SU-DHL-6 (cell line): ENCODE results near the gene TNRC6B.
"Not testable (repeated sequence)": the region's sequence is repeated elsewhere in the genome, so short reads cannot be mapped to it uniquely, and the experiment has no call there.

Experiments
- H2AFZ ChIP-seq: fragments of 200-600 bp; sonication (generic); 2 replicates; pipeline ENCODE4 v1.6.1; 2014; ENCODE audit warnings: low read depth, mild to moderate bottlenecking, moderate library complexity, mixed read lengths, antibody characterized with exemption, low read length; ENCODE audit not compliant: severe bottlenecking
- H3F3A ChIP-seq: fragments of 200-600 bp; shearing (Covaris generic); 2 replicates; pipeline ENCODE4 v1.6.0; 2016; ENCODE audit warnings: antibody characterized with exemption, mild to moderate bottlenecking; ENCODE audit not compliant: insufficient read depth
- H3K27ac ChIP-seq: fragments of 200-600 bp; sonication (generic); 2 replicates; pipeline ENCODE4 v1.5.1; 2016; ENCODE audit warnings: low read depth, mild to moderate bottlenecking, low read length, moderate library complexity, mixed read lengths
- H3K27me3 ChIP-seq: fragments of 200-600 bp; sonication (generic), shearing (Covaris generic); 2 replicates; pipeline ENCODE4 v1.6.0; 2014; ENCODE audit warnings: mild to moderate bottlenecking, low read length
- H3K36me3 ChIP-seq: fragments of 200-600 bp; sonication (generic); 2 replicates; pipeline ENCODE4 v1.6.1; 2014; ENCODE audit warnings: mild to moderate bottlenecking, low read length, mixed read lengths
- H3K4me2 ChIP-seq: fragments of 300-600, 200-600 bp; shearing (Covaris generic), sonication (generic); 2 replicates; pipeline ENCODE4 v1.6.0; 2014; ENCODE audit warnings: low read length, low read depth, mild to moderate bottlenecking; ENCODE audit not compliant: poor library complexity, severe bottlenecking
- H3K4me3 ChIP-seq: fragments of 200-600 bp; sonication (generic); 2 replicates; pipeline ENCODE4 v1.5.1; 2014; ENCODE audit warnings: antibody characterized with exemption, low read length, mild to moderate bottlenecking, mixed read lengths; ENCODE audit not compliant: insufficient read depth, poor library complexity, severe bottlenecking
- H3K79me2 ChIP-seq: fragments of 200-600 bp; sonication (generic); 2 replicates; pipeline ENCODE4 v1.6.1; 2014; ENCODE audit warnings: mild to moderate bottlenecking, low read length, moderate library complexity; ENCODE audit not compliant: insufficient read depth
- H3K9ac ChIP-seq: fragments of 200-600 bp; sonication (generic); 2 replicates; pipeline ENCODE4 v1.7.0; 2014; ENCODE audit warnings: mild to moderate bottlenecking, low read length
- H3K9me2 ChIP-seq: fragments of 200-600 bp; sonication (generic); replicated peaks from 2 replicates; pipeline ENCODE4 v1.6.1; 2014; ENCODE audit warnings: low read length; ENCODE audit not compliant: insufficient read depth
- H3K9me3 ChIP-seq: fragments of 200-600 bp; sonication (generic); 2 replicates; pipeline ENCODE4 v1.6.1; 2014; ENCODE audit warnings: low read length, mixed read lengths; ENCODE audit not compliant: insufficient read depth
- H4K20me1 ChIP-seq: fragments of 200-600 bp; sonication (generic); 2 replicates; pipeline ENCODE4 v1.6.1; 2014; ENCODE audit warnings: low read depth, mild to moderate bottlenecking, antibody characterized with exemption, low read length, moderate library complexity, mixed read lengths
- CTCF ChIP-seq: fragments of 200-600 bp; sonication (generic); IDR thresholded peaks from one replicate; pipeline ENCODE4 v1.5.1; 2017; ENCODE audit warnings: antibody characterized with exemption, mild to moderate bottlenecking, low read length, moderate library complexity; ENCODE audit not compliant: insufficient read depth, poor library complexity, severe bottlenecking
- EZH2phosphoT487 ChIP-seq: fragments of 200-600 bp; sonication (generic), shearing (Covaris generic); conservative IDR thresholded peaks from 2 replicates; pipeline ENCODE4 v1.6.1; 2018; ENCODE audit warnings: mild to moderate bottlenecking, antibody characterized with exemption, low read length, moderate library complexity, mixed read lengths

The TNRC6B gene

GRCh38 chr22:40153705-40154104 is 24.0 kb upstream of the TNRC6B start:
- H3K9ac ChIP-seq = no peak overlapping the region
- H3K27me3 ChIP-seq = no peaks in the 10 kb centered on the region
- no peak overlapping the region for H3K4me2 ChIP-seq
- no peak overlapping the region for H3K27ac ChIP-seq
- H2AFZ ChIP-seq = no peak overlapping the region
- H3K36me3 ChIP-seq = no peaks in the 10 kb centered on the region
- no peaks in the 10 kb centered on the region for H3F3A ChIP-seq
- no peaks in the 10 kb centered on the region for H3K9me2 ChIP-seq
- H3K9me3 ChIP-seq = no peaks in the 10 kb centered on the region
- TF ChIP-seq CTCF (no peak), EZH2phosphoT487 (no peak)
- H3K4me3 ChIP-seq = no peak overlapping the region
- H4K20me1 ChIP-seq = no peaks in the 10 kb centered on the region
- H3K79me2 ChIP-seq = no peaks in the 10 kb centered on the region

GRCh38 chr22:40156001-40156516 is 21.7 kb upstream of the TNRC6B start:
- Histone ChIP-seq H3K9me2 (no peaks in the 10 kb centered on the region), H3K27me3 (no peaks in the 10 kb centered on the region), H3K36me3 (no peaks in the 10 kb centered on the region), H3K9me3 (no peaks in the 10 kb centered on the region), H3F3A (no peaks in the 10 kb centered on the region), H3K79me2 (no peaks in the 10 kb centered on the region), H3K9ac (no peak overlapping the region), H2AFZ (no peak overlapping the region), H3K4me2 (no peak overlapping the region), H3K27ac (no peak overlapping the region), H4K20me1 (no peaks in the 10 kb centered on the region), H3K4me3 (no peak overlapping the region)
- no peak for TF ChIP-seq EZH2phosphoT487

- H3K4me3 ChIP-seq, H2AFZ ChIP-seq, H3K9ac ChIP-seq, H4K20me1 ChIP-seq, H3K4me2 ChIP-seq, H3K27me3 ChIP-seq, H3F3A ChIP-seq, H3K9me3 ChIP-seq, H3K36me3 ChIP-seq, H3K9me2 ChIP-seq, H3K79me2 ChIP-seq, H3K27ac ChIP-seq: not testable (repeated sequence)
Measured at GRCh38 chr22:40156682-40157081, 21.0 kb upstream of the TNRC6B start.

- Histone ChIP-seq H3K27ac (no peak overlapping the region), H4K20me1 (no peaks in the 10 kb centered on the region), H3F3A (0 out of 2 replicates have a peak, but pooled peaks cover under 1% of the 10 kb centered on the region), H2AFZ (no peak overlapping the region), H3K4me3 (no peak overlapping the region), H3K27me3 (no peaks in the 10 kb centered on the region), H3K9ac (no peak overlapping the region), H3K9me3 (no peaks in the 10 kb centered on the region), H3K79me2 (no peaks in the 10 kb centered on the region), H3K9me2 (no peaks in the 10 kb centered on the region), H3K36me3 (no peaks in the 10 kb centered on the region), H3K4me2 (no peak overlapping the region)
- TF ChIP-seq EZH2phosphoT487 (no peak), CTCF (no peak)
Measured at GRCh38 chr22:40157330-40157945, 20.3 kb upstream of the TNRC6B start.
